GM12878 (cell line): Measurements from ENCODE around the gene MYADM.

Source experiments
- BHLHE40 ChIP-seq, 2 experiments: fragments of 450-650 bp in 1 of 2; IDR thresholded peaks; 2 replicates each; pipeline ENCODE4 v1.6.1; 2011 to 2017; ENCODE audit warnings: low read depth in 2 of 2, borderline replicate concordance in 1 of 2, improper control_type of control experiment in 1 of 2, low read length in 1 of 2, mild to moderate bottlenecking in 1 of 2
- CTCF ChIP-seq, 3 experiments: IDR thresholded peaks in 2 of 3; conservative IDR thresholded peaks in 1 of 3; 2 replicates each; pipeline ENCODE4 v1.5.1; 2011; ENCODE audit warnings: low read depth in 3 of 3, low read length in 3 of 3, mild to moderate bottlenecking in 3 of 3, control low read depth in 2 of 3, moderate library complexity in 2 of 3, inconsistent platforms in 1 of 3, mixed read lengths in 1 of 3; ENCODE audit not compliant: control insufficient read depth in 2 of 3, insufficient read depth in 1 of 3; ENCODE audit errors: extremely low read depth in 1 of 3
- FOXM1 ChIP-seq: IDR thresholded peaks from 2 replicates; pipeline ENCODE4 v1.6.1; 2012; ENCODE audit warnings: low read depth, mild to moderate bottlenecking, inconsistent platforms, low read length, moderate library complexity
- POLR2AphosphoS5 ChIP-seq: IDR thresholded peaks from 2 replicates; pipeline ENCODE4 v1.6.1; 2011; ENCODE audit warnings: mild to moderate bottlenecking, low read length, inconsistent platforms
- RFX5 ChIP-seq: IDR thresholded peaks from 2 replicates; pipeline ENCODE4 v1.6.1; 2011; ENCODE audit warnings: low read depth, low read length, improper control_type of control experiment
- TCF7 ChIP-seq: IDR thresholded peaks from 2 replicates; pipeline ENCODE4 v1.6.1; 2014; ENCODE audit warnings: antibody characterized with exemption, borderline replicate concordance

DNA sequence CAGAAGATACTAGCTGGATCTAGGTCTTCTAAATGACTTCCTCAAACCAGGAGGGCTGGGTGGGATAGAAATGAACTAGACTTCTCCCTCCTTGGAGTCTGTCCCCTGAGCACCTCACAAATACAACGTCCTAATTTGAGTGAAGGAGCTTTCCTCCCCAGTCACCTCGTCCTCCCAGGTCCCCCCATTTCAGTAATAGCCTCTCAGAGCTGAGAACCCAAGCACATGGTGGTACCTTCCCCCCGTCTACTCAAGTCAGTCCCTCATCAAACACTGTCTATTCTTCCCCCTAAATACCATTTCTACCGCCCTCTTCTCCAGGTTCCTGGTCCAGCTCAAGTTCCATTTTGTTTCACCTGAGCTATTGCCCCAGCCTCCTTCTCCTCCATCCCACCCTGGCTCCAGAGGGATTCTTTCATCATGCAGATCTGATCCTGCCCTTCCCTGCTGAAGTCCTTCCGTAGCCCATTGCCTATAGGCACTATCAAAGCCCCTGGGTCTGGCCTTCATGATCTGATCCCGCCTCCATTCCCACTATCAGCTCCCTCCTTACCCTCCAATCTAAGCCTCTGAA, 9.1 kb downstream of the MYADM start:
- no peak for TF ChIP-seq BHLHE40 (IDR thresholded peaks at IDR 0.05; ENCODE audit: borderline replicate concordance in 1 of 2, low read depth in 2 of 2, low read length in 1 of 2)
- no peak for TF ChIP-seq FOXM1
- TF ChIP-seq POLR2AphosphoS5 = no peak
- TF ChIP-seq TCF7 = no peak
- no peak for TF ChIP-seq CTCF (IDR thresholded peaks at IDR 0.05 in 2 of 3, conservative IDR thresholded peaks at IDR 0.05 in 1 of 3; ENCODE audit: control insufficient read depth in 2 of 3, extremely low read depth in 1 of 3, insufficient read depth in 1 of 3, low read depth in 3 of 3, low read length in 3 of 3)
- TF ChIP-seq RFX5 = no peak
